Measurements from ENCODE around the gene KIF6.

KIF6 gene, protein sequence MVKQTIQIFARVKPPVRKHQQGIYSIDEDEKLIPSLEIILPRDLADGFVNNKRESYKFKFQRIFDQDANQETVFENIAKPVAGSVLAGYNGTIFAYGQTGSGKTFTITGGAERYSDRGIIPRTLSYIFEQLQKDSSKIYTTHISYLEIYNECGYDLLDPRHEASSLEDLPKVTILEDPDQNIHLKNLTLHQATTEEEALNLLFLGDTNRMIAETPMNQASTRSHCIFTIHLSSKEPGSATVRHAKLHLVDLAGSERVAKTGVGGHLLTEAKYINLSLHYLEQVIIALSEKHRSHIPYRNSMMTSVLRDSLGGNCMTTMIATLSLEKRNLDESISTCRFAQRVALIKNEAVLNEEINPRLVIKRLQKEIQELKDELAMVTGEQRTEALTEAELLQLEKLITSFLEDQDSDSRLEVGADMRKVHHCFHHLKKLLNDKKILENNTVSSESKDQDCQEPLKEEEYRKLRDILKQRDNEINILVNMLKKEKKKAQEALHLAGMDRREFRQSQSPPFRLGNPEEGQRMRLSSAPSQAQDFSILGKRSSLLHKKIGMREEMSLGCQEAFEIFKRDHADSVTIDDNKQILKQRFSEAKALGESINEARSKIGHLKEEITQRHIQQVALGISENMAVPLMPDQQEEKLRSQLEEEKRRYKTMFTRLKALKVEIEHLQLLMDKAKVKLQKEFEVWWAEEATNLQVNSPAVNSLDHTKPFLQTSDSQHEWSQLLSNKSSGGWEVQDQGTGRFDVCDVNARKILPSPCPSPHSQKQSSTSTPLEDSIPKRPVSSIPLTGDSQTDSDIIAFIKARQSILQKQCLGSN

DNA sequence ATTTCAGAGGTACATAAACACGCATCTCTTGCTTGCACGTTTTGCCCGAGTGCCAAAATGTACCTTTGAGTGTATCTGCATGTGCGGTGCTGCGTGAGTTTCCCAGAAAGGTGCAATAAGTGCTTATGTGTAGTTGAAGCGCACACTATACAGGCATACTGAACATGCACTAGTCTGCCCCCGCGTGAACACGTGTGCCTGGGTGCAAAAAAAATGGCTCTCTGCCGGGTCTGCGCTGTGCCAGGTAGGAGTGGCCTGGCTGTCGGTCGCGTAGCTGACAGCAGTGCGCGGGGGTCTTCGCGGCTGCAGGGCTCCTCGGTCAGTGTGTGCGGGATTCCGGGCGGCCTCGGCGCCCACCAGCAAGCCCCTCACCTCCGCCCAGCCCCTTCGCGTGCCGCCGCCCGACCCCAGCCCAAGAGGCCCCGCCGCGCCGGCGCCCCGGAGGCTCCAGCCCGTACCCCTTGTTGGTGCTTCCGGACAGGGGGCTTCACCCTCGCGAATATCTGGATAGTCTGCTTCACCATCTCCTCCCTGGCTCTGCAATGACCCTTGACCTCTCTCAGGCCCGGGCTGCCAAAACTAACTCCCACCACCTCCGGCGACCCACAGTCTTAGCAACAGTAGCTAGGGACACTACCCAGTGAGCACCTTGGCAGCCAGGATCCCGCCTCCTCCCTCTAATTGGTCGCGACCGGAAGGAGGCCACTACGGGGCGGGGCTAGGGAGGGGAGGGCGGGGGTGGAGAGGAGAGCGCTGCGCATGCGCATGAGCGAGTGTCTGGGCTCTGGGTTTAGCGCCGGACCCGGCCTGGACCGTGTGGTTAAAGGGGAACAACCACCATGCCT is at the start of gene KIF6:
KIF6 (minus strand) TSS at position 622 of the 845 bp plus-strand sequence; CDS start at position 524, 98 bp downstream.
- in situ Hi-C loops (cut with MboI; ENCODE audit: low sequenced_read_pairs): no loop called here

DNA sequence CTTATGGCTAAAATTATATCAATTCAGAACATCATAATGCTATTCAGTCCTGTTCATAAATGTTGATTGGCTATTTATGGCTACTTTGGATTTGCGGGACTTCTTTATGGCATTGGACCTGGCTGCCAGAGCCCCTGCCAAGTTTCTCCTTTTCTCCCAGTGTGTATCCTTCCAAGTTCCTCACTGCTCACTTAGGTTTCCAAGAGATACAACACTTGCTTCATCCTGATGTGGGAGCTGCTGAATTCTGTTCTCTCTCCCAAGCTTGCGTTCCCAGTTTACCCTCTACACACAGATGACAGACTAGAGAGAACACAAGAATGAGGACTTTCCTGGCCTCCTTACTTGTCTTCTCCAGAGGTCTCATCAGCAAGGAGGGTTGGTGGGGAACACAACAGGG is 48.6 kb upstream of the KIF6 start:
- in situ Hi-C loops (cut with MboI; ENCODE audit: low sequenced_read_pairs): no loop called here

DNA sequence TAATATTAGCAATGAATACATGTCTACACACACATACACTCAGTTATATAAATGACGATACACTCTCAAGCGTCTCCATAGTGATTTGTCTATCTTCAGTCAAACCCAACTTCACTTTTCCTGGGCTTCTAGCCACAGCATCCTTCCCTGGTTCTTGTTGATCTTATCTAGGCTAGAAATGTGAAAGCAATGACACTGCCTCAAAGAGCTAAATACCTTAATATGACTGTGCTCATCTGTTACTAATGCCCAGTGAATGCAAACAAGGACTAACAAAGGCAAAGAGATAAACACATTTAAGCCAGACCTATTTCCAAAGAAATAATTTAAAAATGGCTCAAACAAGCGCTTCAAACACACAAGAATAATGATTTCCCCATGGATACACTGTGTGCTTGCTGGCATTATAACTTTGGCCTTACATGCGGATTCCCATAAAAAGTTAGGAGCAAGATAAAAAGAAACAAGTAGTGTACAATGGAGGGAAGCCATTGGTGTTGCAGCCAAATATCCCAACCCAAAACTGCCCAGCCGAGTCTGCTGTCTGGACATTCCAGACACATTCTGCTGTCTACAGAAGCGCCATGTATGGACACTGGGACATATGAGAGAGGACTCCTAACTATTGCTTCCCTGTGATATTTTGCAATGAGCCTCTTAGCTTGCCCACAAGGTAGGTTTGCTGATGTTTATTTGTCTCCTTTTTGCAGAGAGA is 47.5 kb upstream of the KIF6 start:
- in situ Hi-C loops (cut with MboI; ENCODE audit: low sequenced_read_pairs): no loop called here

DNA sequence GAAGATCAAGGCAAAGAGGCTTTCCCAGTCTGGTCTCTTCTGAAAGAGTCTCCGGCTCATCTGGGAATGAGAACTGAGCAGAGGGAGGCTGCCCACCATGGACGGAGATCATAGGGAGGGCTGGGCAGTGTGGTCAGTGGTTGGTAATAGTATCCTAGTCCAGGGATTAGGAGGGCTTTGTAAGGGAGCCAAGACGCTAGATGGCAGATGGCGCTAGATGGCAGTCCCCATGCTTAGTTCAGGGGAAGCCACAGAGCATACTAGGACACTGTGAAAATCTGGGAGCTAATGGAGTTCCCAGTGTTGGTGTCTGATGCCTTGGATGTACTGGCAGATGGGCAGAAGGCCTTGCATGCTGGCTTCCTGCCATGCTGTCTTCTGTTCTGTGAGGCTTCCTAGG is 45.2 kb upstream of the KIF6 start:
- in situ Hi-C loops (cut with MboI; ENCODE audit: low sequenced_read_pairs): no loop called here

DNA sequence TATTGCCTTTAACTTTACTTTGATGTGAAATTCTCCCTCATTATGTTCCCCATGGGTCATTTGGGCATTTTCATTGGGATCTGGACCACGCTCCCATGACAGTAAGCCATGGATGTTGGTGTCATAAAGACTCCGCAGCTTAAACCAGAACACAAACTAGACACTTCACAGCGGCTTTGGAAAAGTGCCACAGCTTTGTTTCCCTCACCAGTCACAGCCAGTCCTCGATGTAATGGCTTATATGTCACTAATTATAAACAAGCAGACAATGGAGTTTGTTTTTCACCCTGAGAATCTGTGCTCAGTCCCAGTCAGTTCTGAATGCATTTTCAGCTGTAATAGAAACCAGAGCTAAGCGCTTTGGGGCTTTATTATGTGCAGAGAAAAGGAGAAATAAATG is 43.8 kb upstream of the KIF6 start:
- in situ Hi-C loops (cut with MboI; ENCODE audit: low sequenced_read_pairs): no loop called here

DNA sequence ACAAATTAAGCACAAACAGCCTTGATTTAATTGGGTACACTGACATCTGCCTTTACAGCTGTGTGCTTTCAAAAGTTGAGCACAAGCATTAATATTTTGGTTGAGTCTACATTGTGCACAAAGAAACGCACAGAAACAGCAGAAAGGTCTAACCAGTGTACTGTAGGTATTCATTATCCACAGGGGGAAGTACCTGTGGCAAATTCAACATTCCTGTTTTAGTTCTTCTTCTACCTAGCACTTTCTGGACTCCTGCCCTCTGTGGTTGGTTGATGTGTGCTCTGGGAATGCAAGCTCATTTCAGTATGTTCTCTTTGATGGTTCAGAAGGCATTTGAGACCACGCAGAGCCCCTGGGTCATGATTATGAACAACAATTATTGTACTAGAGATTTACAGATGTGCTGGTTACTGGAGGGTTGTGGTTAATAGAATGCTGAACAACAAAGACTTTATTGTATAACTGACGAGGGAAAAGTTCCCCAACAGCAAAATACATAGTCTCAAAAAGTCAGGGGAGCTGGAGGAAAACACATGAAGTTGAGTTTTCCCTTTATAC is 40.4 kb upstream of the KIF6 start:
- in situ Hi-C loops (cut with MboI; ENCODE audit: low sequenced_read_pairs): no loop called here

DNA sequence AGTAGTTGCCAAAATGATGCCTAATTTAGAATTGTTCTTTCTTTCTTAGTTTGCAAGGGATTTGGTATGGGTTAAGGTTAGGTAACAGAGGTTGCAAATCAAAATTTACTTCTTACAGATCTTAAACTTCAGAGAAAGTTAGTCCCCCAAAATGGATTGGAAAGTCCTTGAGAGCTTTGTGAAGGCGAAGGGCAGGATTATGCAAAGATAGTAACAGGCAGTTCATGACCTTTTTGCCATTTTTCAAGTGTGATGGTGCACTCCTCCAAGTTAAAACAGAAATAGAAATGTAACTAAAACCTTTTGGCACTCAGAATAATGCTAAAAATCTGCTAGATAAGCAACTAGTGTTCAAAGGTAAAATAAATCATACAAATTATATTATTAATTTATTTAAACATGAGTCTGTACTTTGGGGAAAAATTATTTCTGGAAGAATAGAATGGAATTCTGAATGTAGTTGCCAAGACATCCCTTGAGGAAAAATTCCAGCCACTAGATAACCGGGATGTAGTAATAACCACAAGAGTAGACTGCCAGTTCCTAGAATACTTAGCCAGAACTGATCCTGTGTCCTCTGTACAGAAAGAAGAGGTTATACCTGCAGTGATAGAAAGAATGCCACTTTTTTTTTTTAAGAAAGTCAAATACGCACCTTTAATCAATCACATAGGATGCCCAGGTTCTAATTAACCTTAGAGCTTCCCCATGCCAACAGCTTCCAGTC is 35.2 kb upstream of the KIF6 start:
- in situ Hi-C loops (cut with MboI; ENCODE audit: low sequenced_read_pairs): no loop called here

DNA sequence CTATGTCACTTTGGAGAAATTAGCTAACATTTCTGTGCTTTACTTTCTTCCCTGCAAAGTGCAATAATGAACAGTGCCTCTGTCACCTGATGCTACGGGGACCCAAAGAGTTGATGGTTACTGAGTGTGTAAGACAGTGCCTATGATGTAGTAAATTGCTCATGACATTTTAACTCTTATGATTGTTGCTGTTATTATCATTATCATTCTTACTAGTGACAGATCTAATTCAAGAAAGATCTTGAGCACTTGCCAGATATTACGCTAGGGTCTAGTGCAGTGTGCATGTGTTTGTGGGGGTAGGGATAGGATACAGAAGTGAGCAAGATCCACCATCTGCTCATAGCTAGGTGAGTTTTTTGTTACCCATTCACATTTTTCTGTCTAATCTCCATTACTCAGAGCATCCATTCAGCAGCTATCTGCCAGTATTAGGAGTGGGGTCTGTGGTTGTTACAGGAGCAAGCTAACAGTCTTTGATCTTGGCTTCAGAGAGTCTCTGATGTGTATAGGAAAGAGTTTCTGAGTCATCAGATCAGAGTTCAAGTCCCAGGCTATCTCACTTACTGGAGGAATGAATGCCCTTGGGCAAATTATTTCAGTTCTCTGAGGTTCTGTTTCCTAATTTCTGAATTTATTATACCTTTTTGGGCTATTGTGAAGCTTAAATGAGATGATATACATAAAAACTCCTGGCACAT is 33.8 kb upstream of the KIF6 start:
- in situ Hi-C loops (cut with MboI; ENCODE audit: low sequenced_read_pairs): no loop called here

DNA sequence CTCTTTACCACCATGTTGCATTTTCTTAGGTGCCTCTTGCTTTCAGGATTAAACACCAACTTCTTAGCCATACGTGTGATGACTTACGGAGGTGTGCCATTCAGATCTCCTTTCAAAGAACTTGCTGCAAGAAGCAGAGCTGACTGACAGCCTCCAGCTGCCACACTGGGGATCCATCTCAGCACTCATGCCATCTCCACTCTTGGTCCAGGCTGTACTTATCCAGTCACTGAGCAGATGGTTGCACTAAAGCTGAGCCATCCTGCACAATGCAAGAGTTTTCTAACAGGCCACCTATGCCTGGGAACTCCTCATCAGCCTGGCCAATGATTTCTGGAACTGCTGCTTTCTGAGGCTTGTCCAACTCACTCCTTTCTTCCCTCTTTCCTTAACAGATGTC is 31.4 kb upstream of the KIF6 start:
- in situ Hi-C loops (cut with MboI; ENCODE audit: low sequenced_read_pairs): no loop called here

DNA sequence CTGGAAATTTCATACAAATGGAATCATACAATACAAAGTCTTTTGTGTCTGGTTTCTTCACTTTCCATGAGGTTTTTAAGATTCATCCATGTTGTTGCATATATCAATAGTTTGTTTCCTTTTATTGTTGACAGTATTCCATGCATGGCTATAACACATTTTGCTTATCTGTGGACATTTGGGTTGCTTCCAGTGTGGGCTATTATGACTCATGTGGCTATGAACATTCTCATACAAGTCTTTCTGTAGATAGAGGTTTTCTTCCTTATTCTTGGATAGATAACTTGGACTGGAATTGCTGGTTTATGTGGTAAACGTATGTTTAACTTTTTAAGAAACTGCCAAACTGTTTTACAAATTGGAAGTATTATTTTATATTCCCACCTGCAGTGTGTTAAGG is 30.0 kb upstream of the KIF6 start:
- in situ Hi-C loops (cut with MboI; ENCODE audit: low sequenced_read_pairs): no loop called here

DNA sequence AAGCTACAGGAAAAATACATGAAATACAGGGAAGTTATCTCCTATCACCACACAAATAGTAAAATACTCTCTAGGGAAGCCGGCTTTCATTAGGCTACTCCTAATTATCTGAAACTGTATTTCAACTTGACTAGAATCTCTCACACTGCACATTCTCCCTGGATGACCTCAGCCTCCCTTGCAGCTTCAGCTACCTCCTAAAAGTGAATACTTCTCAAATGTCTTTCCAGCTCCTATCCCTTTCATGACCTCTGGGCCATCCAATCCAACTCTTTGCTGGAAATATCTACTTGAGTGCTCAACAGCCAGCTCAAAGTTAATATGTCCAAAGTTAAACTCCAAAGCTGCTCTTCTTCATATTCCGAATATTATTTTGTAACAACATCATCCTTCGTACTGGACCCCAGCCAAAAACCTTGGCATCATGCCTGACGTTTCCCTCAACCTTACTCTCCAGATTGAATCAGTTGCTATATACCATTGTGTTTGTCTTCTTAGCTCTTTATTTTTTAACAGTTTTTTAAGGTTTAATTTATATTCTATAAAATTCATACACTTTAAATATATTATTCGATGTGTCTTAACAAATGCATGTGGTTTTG is 29.4 kb upstream of the KIF6 start:
- in situ Hi-C loops (cut with MboI; ENCODE audit: low sequenced_read_pairs): no loop called here

DNA sequence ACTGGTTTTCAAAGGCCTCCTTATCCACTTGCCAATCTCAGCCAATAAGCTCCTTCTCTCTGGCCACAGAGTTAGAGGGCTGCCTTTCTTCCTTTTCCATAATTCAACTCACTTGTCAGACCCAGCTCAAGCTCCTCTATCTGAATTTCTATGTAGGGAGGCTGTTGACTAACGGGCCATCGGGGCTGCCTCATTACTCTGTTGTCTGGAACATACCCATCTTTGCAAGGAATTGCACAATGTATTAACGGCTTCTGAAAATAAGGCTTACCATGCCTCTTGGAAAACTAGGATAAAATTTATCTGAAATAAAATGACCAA is 28.5 kb upstream of the KIF6 start:
- in situ Hi-C loops (cut with MboI; ENCODE audit: low sequenced_read_pairs): no loop called here

DNA sequence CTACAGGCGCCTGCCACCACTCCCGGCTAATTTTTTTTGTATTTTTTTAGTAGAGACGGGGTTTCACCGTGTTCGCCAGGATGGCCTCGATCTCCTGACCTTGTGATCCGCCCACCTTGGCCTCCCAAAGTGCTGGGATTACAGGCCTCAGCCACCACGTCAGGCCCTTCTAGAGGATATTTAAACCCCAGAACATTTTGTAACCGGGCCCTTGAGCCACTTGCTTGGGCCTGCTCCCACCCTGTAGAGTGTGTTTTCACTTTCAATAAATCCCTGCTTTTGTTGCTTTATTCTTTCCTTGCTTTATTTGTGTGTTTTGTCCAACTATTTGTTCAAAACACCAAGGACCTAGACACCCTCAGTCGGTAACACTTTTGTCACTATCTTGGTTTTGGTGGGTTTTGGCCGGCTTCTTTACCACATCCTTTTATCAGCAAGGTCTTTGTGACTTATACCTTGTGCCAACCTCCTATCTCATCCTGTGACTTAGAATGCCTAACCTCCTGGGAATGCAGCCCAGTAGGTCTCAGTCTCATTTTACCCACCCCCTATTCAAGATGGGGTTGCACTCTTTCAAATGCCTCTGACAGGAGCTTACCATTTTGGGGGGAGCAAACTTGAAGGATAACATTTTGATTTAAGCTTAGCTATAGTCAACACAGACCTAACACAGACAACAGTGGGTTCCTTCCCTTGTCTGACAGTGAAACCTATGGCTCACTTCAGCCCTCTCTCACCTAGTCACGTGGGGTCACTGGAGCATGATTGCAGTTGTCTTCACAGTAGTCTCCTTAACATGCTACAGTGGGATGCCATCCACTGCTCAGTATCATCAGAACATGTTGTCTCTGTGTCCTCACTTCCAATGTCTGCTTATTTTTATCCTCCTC is 27.9 kb upstream of the KIF6 start:
- in situ Hi-C loops (cut with MboI; ENCODE audit: low sequenced_read_pairs): no loop called here

DNA sequence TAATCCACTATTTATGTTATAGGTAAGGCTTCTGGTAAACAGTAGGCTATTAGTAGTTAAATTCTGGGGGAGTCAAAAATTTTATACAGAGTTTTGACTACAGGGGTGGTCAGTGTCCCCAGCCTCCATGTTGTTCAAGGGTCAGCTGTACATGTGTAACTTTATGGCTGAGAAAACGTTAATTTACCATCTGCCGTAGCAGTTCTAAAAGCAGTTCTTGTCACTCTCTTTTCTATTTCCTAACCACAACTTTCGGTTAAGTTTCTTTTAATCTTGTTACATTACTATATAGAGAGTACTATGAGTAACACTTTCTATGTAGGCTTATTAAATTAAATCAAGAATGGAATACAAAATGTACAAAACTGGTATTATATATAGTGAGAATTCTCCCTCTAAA is 21.6 kb upstream of the KIF6 start:
- in situ Hi-C loops (cut with MboI; ENCODE audit: low sequenced_read_pairs): no loop called here

DNA sequence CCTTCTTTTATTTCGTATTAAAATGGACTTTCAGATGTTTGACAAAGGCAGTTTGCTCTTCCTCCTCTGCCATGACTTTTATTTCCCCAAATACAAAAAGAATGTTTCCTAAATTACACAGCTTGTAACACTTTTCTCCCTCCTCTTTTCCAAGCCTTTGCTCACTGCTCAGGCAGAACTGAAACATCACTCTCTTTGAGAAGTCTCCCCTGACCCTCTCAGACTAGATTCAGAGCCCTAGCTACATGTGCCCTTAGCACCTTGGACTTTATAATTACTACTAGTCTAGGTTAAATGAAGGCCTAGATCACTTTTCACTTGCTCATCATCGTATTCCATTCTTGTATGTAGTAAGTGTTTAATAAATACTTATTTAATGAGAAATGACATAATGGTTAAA is 8.5 kb upstream of the KIF6 start:
- in situ Hi-C loops (cut with MboI; ENCODE audit: low sequenced_read_pairs): no loop called here

DNA sequence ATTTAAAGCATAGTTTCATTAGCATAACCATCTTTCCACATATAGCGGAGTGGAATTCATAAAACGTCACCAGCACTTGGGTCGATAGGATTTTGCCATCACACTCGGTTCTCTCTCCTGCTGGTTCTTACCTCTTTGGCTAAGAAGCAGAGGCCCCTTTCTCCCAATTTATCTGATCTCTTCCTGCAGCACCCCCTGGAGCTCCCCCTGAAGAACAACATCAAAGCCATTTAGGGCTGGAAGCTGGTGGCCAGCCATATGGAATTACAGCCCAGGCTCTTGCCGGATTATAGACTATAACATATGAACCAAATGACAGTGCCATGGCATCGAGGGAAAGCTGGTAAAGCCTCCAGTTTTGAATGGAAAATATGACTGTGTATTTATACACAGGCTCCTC is 6.4 kb upstream of the KIF6 start:
- in situ Hi-C loops (cut with MboI; ENCODE audit: low sequenced_read_pairs): no loop called here

DNA sequence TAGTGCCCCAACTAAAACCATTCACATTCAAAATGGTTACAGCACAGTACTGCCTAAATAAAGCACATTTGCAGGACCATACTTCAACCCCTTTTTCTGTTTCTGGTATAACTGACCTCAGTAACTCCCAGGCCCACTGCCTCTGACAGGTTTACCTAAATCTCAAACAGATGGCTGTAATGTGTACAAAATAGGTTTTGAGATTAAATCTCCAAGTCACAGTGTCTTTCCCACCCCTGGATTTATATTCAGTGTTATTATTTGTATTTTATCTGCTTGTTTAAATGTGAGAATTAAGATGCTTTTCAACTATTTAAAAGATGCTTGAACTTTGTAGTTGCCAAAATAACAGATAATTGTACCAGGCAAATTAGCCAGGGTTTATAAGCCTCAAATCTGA is 4.7 kb upstream of the KIF6 start:
- in situ Hi-C loops (cut with MboI; ENCODE audit: low sequenced_read_pairs): no loop called here

DNA sequence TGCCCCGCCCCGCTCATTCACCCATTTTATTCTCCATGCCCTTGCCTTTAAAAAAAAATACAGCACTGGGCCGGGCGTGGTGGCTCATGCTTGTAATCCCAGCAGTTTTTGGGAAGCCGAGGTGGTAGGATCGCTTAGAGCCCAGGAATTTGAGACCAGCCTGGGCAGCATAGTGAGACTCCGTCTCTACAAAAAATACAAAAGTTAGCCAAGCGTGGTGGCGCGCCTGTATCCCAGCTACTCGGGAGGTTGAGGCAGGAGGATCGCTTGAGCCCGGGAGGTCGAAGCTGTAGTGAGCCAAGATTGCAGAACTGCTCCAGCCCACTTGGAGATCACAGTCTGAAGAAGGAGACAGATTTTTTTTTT is 407 bp upstream of the KIF6 start:
- in situ Hi-C loops (cut with MboI; ENCODE audit: low sequenced_read_pairs): no loop called here

Data from HL-60/S4 treated with phorbol 12-myristate 13-acetate at 8.2 ng/mL for 4 days and 3 days (cell line).